Heart left ventricle (tissue), 16 donors: ENCODE results near the gene DPP10. TPM values are rescaled to one million over a fixed set of nuclear protein-coding genes. Genes with fewer than 3 reads are reported as not detected.

ENCODE experiments used
- ATAC-seq, 4 donors: fragments of 200-7000 bp; cut with Tn5 transposase; one replicate each; pipeline ENCODE4 v1.9.1; 2020 to 2022; ENCODE audit warnings: moderate library complexity in 4 of 4, mild to moderate bottlenecking in 3 of 4, moderate number of reproducible peaks in 1 of 4
- DNase-seq, 5 donors: peaks; one replicate each; pipeline ENCODE4 v3.0.0-alpha.2; 2020
- H3K27ac ChIP-seq, 12 donors: fragments of 200-600 bp; sonication (generic) in 4 of 12; one replicate each; pipeline versions ENCODE4 v1.5.0 to v1.8.0; 2016 to 2022; ENCODE audit warnings: mild to moderate bottlenecking in 2 of 12
- H3K27me3 ChIP-seq, 9 donors: fragments of 200-600 bp; sonication (generic) in 2 of 9; one replicate each; pipeline versions ENCODE4 v1.5.1 to v1.8.0; 2016 to 2022; ENCODE audit warnings: mild to moderate bottlenecking in 3 of 9
- H3K36me3 ChIP-seq, 9 donors: fragments of 200-600 bp; sonication (generic) in 2 of 9; one replicate each; pipeline versions ENCODE4 v1.5.0 to v1.8.0; 2018 to 2022; ENCODE audit warnings: mild to moderate bottlenecking in 2 of 9
- H3K4me1 ChIP-seq, 12 donors: fragments of 200-600 bp; sonication (generic) in 4 of 12; one replicate each; pipeline versions ENCODE4 v1.5.0 to v1.8.0; 2016 to 2022; ENCODE audit warnings: mild to moderate bottlenecking in 3 of 12
- H3K4me3 ChIP-seq, 12 donors: fragments of 200-600 bp; sonication (generic) in 4 of 12; one replicate each; pipeline versions ENCODE4 v1.5.0 to v1.8.0; 2017 to 2022; ENCODE audit warnings: mild to moderate bottlenecking in 9 of 12, moderate library complexity in 4 of 12
- H3K9me3 ChIP-seq, 12 donors: fragments of 200-600 bp; sonication (generic) in 4 of 12; one replicate each; pipeline versions ENCODE4 v1.5.0 to v1.8.0; 2016 to 2022; ENCODE audit warnings: mild to moderate bottlenecking in 1 of 12
- POLR2A ChIP-seq, 2 donors: fragments of 450-650 bp; IDR thresholded peaks; one replicate each; pipeline ENCODE4 v1.6.1; 2017; ENCODE audit warnings: antibody characterized with exemption in 2 of 2, mild to moderate bottlenecking in 2 of 2, moderate library complexity in 2 of 2
- WGBS, 4 donors: extraction: QIAGEN DNeasy Blood & Tissue Kit in 2 of 4; methylation state at CpG; one replicate each; pipeline versions ENCODE4 v1.1.5 to v1.1.7; 2013 to 2018; 5-methylcytosine and 5-hydroxymethylcytosine counted together
- intact Hi-C, 10 donors: fragments of 100-400 bp; cut with DNase I; formaldehyde crosslinking; loops; one replicate each; pipeline versions ENCODE4 v1.11.1 to v1.14.2; 2022
- polyA plus RNA-seq, 2 donors: library from polyadenylated mRNA; stranded (reverse); fragments of 200-250 nt; gene quantifications; one replicate each; pipeline ENCODE4 v1.2.3, GENCODE V29; 2013
- total RNA-seq, 9 donors: library from RNA; depleted of rRNA in 2 of 9; stranded (reverse); fragments of >200 nt in 2 of 9; fragmentation: NEBNext Ultra II Directional in 3 of 9; extraction: Animal tissue kit (Norgen Biotek cat#: 25700) in 3 of 9; gene quantifications; one replicate each; pipeline versions ENCODE4 v1.1.0 to v1.2.4, GENCODE V29; 2016 to 2023
- TF ChIP-seq, protein P1 (sequence below), 12 donors: fragments of 200-600 bp; sonication (generic) in 4 of 12; IDR thresholded peaks; one replicate each; pipeline versions ENCODE4 v1.5.0 to v1.8.0; 2018 to 2022; ENCODE audit warnings: antibody characterized with exemption in 12 of 12, mild to moderate bottlenecking in 5 of 12
- donor health status: ischemic (EF 13 %, LVEDD 7.1; RV severe dilation, severe dysfunction).
- donor health status: healthy with polysubstance abuse.
- donor health status: DM: no; HTN: yes; CAD: no.
- donor health status: DM: no; HTN: no; CAD: no.
- donor health status: ischemic (EF 25% LVEDD 6.9; RV normal size, moderate dysfunction).
- donor health status: ischemic (EF 25% LVEDD 5.7; RV mildly dilated, moderate dysfunction).
- donor health status: healthy.
- donor health status: DM: yes; HTN: yes; CAD: no.
- donor health status: ischemic (EF 35%, LVEDD 5.7; RV mildly dilated, moderate dysfunction).
- donor health status: nonischemic (EF 11% LVEDD 7.7; RV severe dilation, severe dysfunction).
- donor health status: DM: yes; HTN: yes; CAD: no.
- donor health status: PGD.
- donor health status: ischemic (EF 29% LVEDD 5.4; RV normal size, mild dysfunction).
- donor health status: nonischemic (EF 23%, LVEDD 6.1; RV moderate dilation, normal function).

Gene DPP10
- total and polyA plus RNA-seq, 11 donors: 0.88 TPM; not detected in 10

DNA sequence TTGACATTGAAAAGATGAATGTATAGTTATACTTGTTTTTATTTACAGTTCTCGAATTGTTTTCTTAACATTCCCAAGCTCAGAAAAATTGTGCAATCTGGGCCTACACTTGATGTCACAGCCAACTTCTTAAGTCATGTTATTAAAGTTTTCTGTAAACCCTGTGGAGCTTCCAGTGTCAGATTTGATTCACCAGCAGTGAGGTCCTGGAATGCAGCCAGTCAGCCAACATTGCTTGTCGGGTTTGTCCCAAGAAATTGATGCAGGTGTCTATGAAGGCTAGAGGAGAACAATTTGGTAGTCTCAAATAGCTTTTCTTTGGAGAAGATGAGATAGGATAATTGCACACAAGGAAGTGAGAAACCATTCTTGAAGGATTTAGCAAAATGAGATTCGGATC, 732.2 kb downstream of the DPP10 start:
- no peak overlapping the region for H3K27ac ChIP-seq
- no peak for ATAC-seq
- peaks cover 0 to 4% (median 0%) of the 10 kb centered on the region in 12 donors for H3K9me3 ChIP-seq
- 55 to 64% (median 60%) methylated on average over 3 of the region's 3 CpGs for WGBS, 4 donors
- H3K36me3 ChIP-seq: no peaks in the 10 kb centered on the region
- no peak for TF ChIP-seq POLR2A (IDR thresholded peaks at IDR 0.05)
- TF ChIP-seq, protein P1, sequence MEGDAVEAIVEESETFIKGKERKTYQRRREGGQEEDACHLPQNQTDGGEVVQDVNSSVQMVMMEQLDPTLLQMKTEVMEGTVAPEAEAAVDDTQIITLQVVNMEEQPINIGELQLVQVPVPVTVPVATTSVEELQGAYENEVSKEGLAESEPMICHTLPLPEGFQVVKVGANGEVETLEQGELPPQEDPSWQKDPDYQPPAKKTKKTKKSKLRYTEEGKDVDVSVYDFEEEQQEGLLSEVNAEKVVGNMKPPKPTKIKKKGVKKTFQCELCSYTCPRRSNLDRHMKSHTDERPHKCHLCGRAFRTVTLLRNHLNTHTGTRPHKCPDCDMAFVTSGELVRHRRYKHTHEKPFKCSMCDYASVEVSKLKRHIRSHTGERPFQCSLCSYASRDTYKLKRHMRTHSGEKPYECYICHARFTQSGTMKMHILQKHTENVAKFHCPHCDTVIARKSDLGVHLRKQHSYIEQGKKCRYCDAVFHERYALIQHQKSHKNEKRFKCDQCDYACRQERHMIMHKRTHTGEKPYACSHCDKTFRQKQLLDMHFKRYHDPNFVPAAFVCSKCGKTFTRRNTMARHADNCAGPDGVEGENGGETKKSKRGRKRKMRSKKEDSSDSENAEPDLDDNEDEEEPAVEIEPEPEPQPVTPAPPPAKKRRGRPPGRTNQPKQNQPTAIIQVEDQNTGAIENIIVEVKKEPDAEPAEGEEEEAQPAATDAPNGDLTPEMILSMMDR (IDR thresholded peaks at IDR 0.05): no peak
- intact Hi-C loops: no loop called here
- no peaks in the 10 kb centered on the region for H3K4me1 ChIP-seq
- no peaks in the 10 kb centered on the region for H3K27me3 ChIP-seq
- no peak overlapping the region for H3K4me3 ChIP-seq
- DNase-seq: no peak

DNA sequence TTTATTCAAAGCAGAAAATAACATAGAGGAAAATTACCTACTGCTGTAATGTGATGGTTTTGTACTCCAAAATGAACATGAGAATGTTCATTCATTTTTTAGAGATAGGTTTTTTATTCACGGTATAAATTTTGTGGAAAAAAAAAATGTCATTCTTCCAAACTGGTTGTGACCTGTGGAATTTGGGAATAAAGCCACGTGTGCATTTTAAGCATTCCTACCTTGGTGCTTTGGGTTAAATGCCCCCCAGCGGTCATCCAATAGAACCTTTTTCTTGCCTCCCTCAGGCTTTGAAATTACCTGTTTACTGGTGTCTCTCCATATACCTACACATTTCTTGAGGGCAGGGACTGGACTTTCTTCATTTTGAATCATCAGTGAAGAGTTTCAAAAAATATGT, 740.7 kb downstream of the DPP10 start:
- DNase-seq (no peak), ATAC-seq (no peak)
- Histone ChIP-seq H3K4me3 (no peak overlapping the region), H3K4me1 (no peaks in the 10 kb centered on the region), H3K27ac (no peak overlapping the region), H3K9me3 (no peaks in the 10 kb centered on the region), H3K36me3 (no peaks in the 10 kb centered on the region), H3K27me3 (no peaks in the 10 kb centered on the region)
- WGBS, 4 donors: 31 to 49% (median 36%) methylated on average over 3 of the region's 3 CpGs
- TF ChIP-seq, protein P1 (IDR thresholded peaks at IDR 0.05): no peak
- no peak for TF ChIP-seq POLR2A (IDR thresholded peaks at IDR 0.05)
- intact Hi-C loops: no loop called here

DNA sequence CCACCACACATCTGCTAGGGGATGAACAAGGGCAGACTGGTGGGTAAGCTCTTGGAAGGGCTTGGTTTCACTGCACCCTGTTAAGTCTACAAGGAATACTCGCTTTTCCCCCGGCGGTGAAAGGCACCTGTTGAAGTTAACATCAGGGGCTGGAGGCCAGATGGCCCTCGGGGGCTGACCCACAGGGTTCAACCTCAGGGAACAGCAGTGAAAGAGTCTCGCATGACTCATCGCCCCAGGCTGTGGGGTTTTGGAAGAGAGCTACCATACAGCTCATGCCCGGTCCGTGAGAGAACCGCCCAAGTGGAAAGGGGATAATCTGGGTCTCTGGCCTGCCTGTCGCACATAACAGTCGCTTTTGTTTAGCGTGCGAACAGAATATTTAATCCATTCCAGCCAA, 748.0 kb downstream of the DPP10 start:
- H3K4me1 ChIP-seq: no peaks in the 10 kb centered on the region
- no peak overlapping the region for H3K4me3 ChIP-seq
- no peak overlapping the region for H3K27ac ChIP-seq
- WGBS, 4 donors: 83 to 94% (median 90%) methylated on average over 12 to 13 of the region's 13 CpGs
- H3K36me3 ChIP-seq: no peaks in the 10 kb centered on the region
- H3K27me3 ChIP-seq: no peaks in the 10 kb centered on the region
- H3K9me3 ChIP-seq: no peaks in the 10 kb centered on the region
- intact Hi-C loops: no loop called here
- DNase-seq: no peak
- no peak for ATAC-seq
- no peak for TF ChIP-seq POLR2A (IDR thresholded peaks at IDR 0.05)
- TF ChIP-seq, protein P1 (IDR thresholded peaks at IDR 0.05): no peak

DNA sequence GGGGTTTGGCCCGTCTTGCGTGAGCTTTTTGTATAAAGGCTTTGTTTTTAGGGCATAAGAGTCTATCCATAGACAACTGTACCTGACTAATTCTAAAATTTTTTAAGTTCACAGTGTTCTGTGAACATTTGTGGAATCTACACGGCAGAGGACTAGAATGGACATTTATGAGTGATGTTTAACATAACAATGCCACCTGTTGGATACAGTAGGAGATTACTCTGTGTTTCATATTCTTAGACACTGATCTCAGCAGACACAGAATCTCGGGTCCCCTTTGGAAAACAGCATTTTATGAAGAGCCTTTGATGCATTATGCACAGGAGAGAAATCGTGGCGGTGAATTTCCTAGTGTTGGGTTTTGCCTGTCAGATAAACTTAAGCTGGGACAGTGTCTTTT, 752.2 kb downstream of the DPP10 start:
- Histone ChIP-seq H3K27ac (no peak overlapping the region), H3K4me1 (no peaks in the 10 kb centered on the region), H3K27me3 (no peaks in the 10 kb centered on the region), H3K9me3 (no peaks in the 10 kb centered on the region), H3K36me3 (no peaks in the 10 kb centered on the region), H3K4me3 (no peak overlapping the region)
- DNase-seq (no peak), ATAC-seq (no peak)
- 75 to 83% (median 80%) methylated on average over 6 of the region's 6 CpGs for WGBS, 4 donors
- intact Hi-C loops: no loop called here
- TF ChIP-seq, protein P1 (IDR thresholded peaks at IDR 0.05): no peak
- no peak for TF ChIP-seq POLR2A (IDR thresholded peaks at IDR 0.05)
